Omental fat pad (tissue), 4 donors: ENCODE results near the gene CLDN3. TPM values are rescaled to one million over a fixed set of nuclear protein-coding genes. Genes with fewer than 3 reads are reported as not detected.
A peak's percentile ranks its signal among the peaks of the same experiment; 100 is the strongest.
"Not testable (repeated sequence)": the region's sequence is repeated elsewhere in the genome, so short reads cannot be mapped to it uniquely, and the experiment has no call there.

Source experiments
- ATAC-seq: fragments of 150-250 bp; one replicate; pipeline ENCODE4 v1.9.1; 2016; ENCODE audit warnings: mild to moderate bottlenecking, moderate library complexity; ENCODE audit not compliant: low FRiP score
- DNase-seq: peaks from one replicate; pipeline ENCODE4 v3.0.0-alpha.2; 2019; ENCODE audit warnings: low spot score
- CTCF ChIP-seq, 3 donors: fragments of 450-650 bp; IDR thresholded peaks; one replicate each; pipeline ENCODE4 v1.5.1; 2016 to 2017; ENCODE audit warnings: antibody characterized with exemption in 3 of 3, mild to moderate bottlenecking in 3 of 3, moderate library complexity in 2 of 3
- total RNA-seq, 4 donors: library from RNA; depleted of rRNA; stranded (reverse); fragments of >200 nt; gene quantifications; one replicate each; pipeline ENCODE4 v1.1.0, GENCODE V29; 2016

The CLDN3 gene
- total RNA-seq, 4 donors from 2014 or later = 0.28 TPM; not detected in 3

- ATAC-seq (no peak), DNase-seq (no peak)
- no peak for TF ChIP-seq CTCF (IDR thresholded peaks at IDR 0.05)
Measured at GRCh38 chr7:73732397-73732796, 37.7 kb downstream of the CLDN3 start.

GRCh38 chr7:73730485-73730884, 39.6 kb downstream of the CLDN3 start:
- no peak for TF ChIP-seq CTCF (IDR thresholded peaks at IDR 0.05)
- ATAC-seq (no peak), DNase-seq (no peak)

GRCh38 chr7:73728551-73728950, 41.5 kb downstream of the CLDN3 start:
- DNase-seq = no peak
- no peak for TF ChIP-seq CTCF (IDR thresholded peaks at IDR 0.05)
- ATAC-seq = no peak

- DNase-seq = no peak
- no peak for TF ChIP-seq CTCF (IDR thresholded peaks at IDR 0.05)
- no peak for ATAC-seq
Measured at GRCh38 chr7:73727952-73728351, 42.1 kb downstream of the CLDN3 start.

GRCh38 chr7:73726083-73726466, 44.0 kb downstream of the CLDN3 start:
- TF ChIP-seq CTCF (IDR thresholded peaks at IDR 0.05) = no peak
- no peak for DNase-seq
- ATAC-seq = peak; percentile 28

- TF ChIP-seq CTCF (IDR thresholded peaks at IDR 0.05) = no peak
- ATAC-seq = no peak
Measured at GRCh38 chr7:73723813-73724212, 46.3 kb downstream of the CLDN3 start.

GRCh38 chr7:73722785-73723184, 47.3 kb downstream of the CLDN3 start:
- no peak for TF ChIP-seq CTCF (IDR thresholded peaks at IDR 0.05)
- DNase-seq = no peak
- no peak for ATAC-seq

More at GRCh38 chr7:73723813-73724212, 46.3 kb downstream of the CLDN3 start:
- no peak for DNase-seq

- ATAC-seq, DNase-seq: not testable (repeated sequence)
Measured at GRCh38 chr7:73722182-73722581, 47.9 kb downstream of the CLDN3 start.
